ENCODE data around the gene SOX10.

- no peak for TF ChIP-seq CTCF (IDR thresholded peaks at IDR 0.05; ENCODE audit: poor library complexity, severe bottlenecking)
- TF ChIP-seq REST (IDR thresholded peaks at IDR 0.05; ENCODE audit: borderline replicate concordance): no peak
Observed at GRCh38 chr22:37940698-37941376, 43.5 kb downstream of the SOX10 start.

Measured in neural cell (in vitro differentiated cells).